CD4-positive, alpha-beta T cell (primary cell): ENCODE results near the gene TNFSF18. TPM values are rescaled to one million over a fixed set of nuclear protein-coding genes. Genes with fewer than 3 reads are reported as not detected.
A peak's percentile ranks its signal among the peaks of the same experiment; 100 is the strongest.
"Not testable (repeated sequence)": the region's sequence is repeated elsewhere in the genome, so short reads cannot be mapped to it uniquely, and the experiment has no call there.

ENCODE experiments used
- ATAC-seq: fragments of 200-7000 bp; cut with Tn5 transposase; one replicate; pipeline ENCODE4 v1.10.0; 2022; ENCODE audit warnings: mild to moderate bottlenecking; ENCODE audit not compliant: poor library complexity
- CTCF ChIA-PET: fragments of 350-600 bp; sonication (Branson Sonifier 250); formaldehyde crosslinking; loops from one replicate; lab custom pipeline; 2021; ENCODE audit warnings: antibody characterized with exemption, inconsistent platforms; lab: Charles Lee
- POLR2A ChIA-PET: fragments of 350-600 bp; sonication (Branson Sonifier 250); formaldehyde crosslinking; loops from one replicate; lab custom pipeline; 2021; ENCODE audit warnings: antibody characterized with exemption, inconsistent platforms; lab: Charles Lee
- DNase-seq, 14 experiments: peaks; one replicate each; pipeline ENCODE4 v3.0.0-alpha.2; 2013 to 2020; ENCODE audit warnings: mixed read lengths in 2 of 14
- H3K27ac ChIP-seq, 2 donors: one replicate each; pipeline versions ENCODE4 v1.5.1 to v1.7.0; 2013; ENCODE audit warnings: low read length in 2 of 2, low read depth in 1 of 2, mild to moderate bottlenecking in 1 of 2
- H3K27me3 ChIP-seq, 2 experiments: 1 replicate in 1 of 2; 2 replicates in 1 of 2; pipeline versions ENCODE4 v1.6.1 to v1.7.0; 2013; ENCODE audit warnings: low read length in 2 of 2, control low read depth in 1 of 2, mild to moderate bottlenecking in 1 of 2, moderate library complexity in 1 of 2; ENCODE audit not compliant: insufficient read depth in 2 of 2, control insufficient read depth in 1 of 2
- H3K36me3 ChIP-seq: one replicate; pipeline ENCODE4 v1.6.1; 2013; ENCODE audit warnings: low read length, control low read depth; ENCODE audit not compliant: insufficient read depth
- H3K4me1 ChIP-seq: one replicate; pipeline ENCODE4 v1.6.1; 2013; ENCODE audit warnings: low read length, control low read depth; ENCODE audit not compliant: insufficient read depth
- H3K4me3 ChIP-seq: one replicate; pipeline ENCODE4 v1.5.1; 2013; ENCODE audit warnings: mild to moderate bottlenecking, low read length, moderate library complexity
- H3K9me3 ChIP-seq, 2 experiments: 1 replicate in 1 of 2; 2 replicates in 1 of 2; pipeline versions ENCODE4 v1.6.1 to v1.7.0; 2013; ENCODE audit warnings: low read length in 2 of 2, mild to moderate bottlenecking in 2 of 2, control low read depth in 1 of 2, moderate library complexity in 1 of 2; ENCODE audit not compliant: control insufficient read depth in 1 of 2, insufficient read depth in 1 of 2
- H3K27ac Mint-ChIP-seq: one replicate; pipeline ENCODE4 v1.8.0; 2020; ENCODE audit warnings: mixed read lengths
- H3K27me3 Mint-ChIP-seq: one replicate; pipeline ENCODE4 v1.8.0; 2021; ENCODE audit warnings: mixed read lengths
- H3K36me3 Mint-ChIP-seq: one replicate; pipeline ENCODE4 v1.8.0; 2021; ENCODE audit warnings: low read depth, mixed read lengths
- H3K4me1 Mint-ChIP-seq: one replicate; pipeline ENCODE4 v1.8.0; 2021; ENCODE audit warnings: low read depth, mixed read lengths
- H3K4me3 Mint-ChIP-seq: one replicate; pipeline ENCODE4 v1.8.0; 2020; ENCODE audit warnings: mild to moderate bottlenecking, mixed read lengths
- H3K9me3 Mint-ChIP-seq: one replicate; pipeline ENCODE4 v1.8.0; 2020; ENCODE audit warnings: mixed read lengths
- CTCF ChIP-seq: fragments of 200-600 bp; IDR thresholded peaks from one replicate; pipeline ENCODE4 v1.8.0; 2022; ENCODE audit warnings: antibody characterized with exemption, mild to moderate bottlenecking
- intact Hi-C, 2 experiments: fragments of 100-400 bp; cut with DNase I in 1 of 2; cut with micrococcal nuclease in 1 of 2; formaldehyde crosslinking; loops; one replicate each; pipeline versions ENCODE4 v1.15.1 to v1.9.0; 2023 to 2025; cut with DNase I, micrococcal nuclease
- total RNA-seq, 174 experiments: library from RNA in 2 of 174; stranded (reverse) in 2 of 174; gene quantifications; one replicate each; pipeline ENCODE4 v1.2.3 and lab custom pipeline; 2021 to 2026

The TNFSF18 gene
- total RNA-seq, 2 experiments from 2014 or later, result not detected

DNA sequence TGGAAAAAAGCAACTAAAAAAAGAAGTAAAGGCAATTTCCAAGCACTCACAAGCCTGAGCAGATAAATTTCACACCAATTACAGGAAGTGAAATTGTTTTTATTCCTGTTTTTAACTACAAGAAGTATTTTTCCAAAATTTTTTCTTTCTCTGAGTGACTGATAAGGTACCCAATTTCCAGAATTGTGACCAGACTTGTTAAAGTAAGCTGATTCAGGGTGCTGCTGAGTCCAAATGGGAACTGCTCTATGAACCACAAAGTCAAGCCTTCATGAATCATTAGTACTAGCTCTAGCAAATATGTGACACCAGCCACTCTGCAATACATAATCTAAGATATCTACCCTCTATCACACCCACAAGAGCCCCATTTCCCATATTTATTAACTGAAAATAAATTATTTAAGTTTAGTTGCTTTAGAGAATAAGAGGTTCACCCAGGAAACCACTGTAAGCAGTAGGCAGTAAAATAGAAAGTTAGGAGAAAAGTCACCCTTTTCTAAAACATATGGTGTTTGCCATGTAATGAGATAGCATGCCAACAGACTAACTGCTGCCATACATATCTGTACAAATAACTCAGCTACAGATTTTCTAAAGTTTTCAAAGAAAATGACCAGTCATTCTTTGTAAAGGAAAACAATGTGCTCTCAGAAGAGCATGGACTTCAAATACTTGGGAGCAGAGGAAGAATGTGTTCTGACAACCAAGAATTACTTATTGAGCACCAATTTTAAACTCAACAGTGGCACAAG, 43.1 kb upstream of the TNFSF18 start:
- Mint-ChIP-seq H3K36me3 (no peaks in the 10 kb centered on the region), H3K9me3 (no peaks in the 10 kb centered on the region), H3K27ac (no peak overlapping the region), H3K27me3 (no peaks in the 10 kb centered on the region), H3K4me3 (no peak overlapping the region), H3K4me1 (no peaks in the 10 kb centered on the region)
- CTCF ChIA-PET, result no interaction called here
- intact Hi-C loops, result no loop called here
- Histone ChIP-seq H3K27me3 (no peaks in the 10 kb centered on the region), H3K4me3 (no peak overlapping the region), H3K4me1 (no peaks in the 10 kb centered on the region), H3K36me3 (no peaks in the 10 kb centered on the region), H3K27ac (no peak overlapping the region), H3K9me3 (no peaks in the 10 kb centered on the region)
- DNase-seq (peak in 1 of 14 experiments; percentile 11), ATAC-seq (no peak)
- no peak for TF ChIP-seq CTCF
- POLR2A ChIA-PET, result no interaction called here

DNA sequence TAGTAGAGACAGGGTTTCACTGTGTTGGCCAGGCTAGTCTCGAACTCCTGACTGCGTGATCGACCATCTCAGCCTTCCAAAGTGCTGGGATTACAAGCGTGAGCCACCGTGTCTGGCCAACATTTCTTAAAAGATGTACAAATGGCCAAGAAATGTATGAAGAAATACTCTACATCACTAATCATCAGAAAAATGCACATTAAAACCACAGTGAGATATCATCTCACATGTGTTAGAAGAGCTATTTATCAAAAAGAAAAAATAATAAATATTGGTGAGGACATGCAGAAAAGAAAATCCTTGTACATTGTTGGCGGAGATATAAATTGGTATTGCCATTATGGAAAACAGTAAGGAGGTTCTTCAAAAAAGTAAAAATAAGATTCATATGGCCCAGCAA, 33.6 kb upstream of the TNFSF18 start:
- Mint-ChIP-seq H3K9me3 (no peaks in the 10 kb centered on the region), H3K4me1 (no peaks in the 10 kb centered on the region), H3K27ac (no peak overlapping the region), H3K4me3 (no peak overlapping the region), H3K27me3 (no peaks in the 10 kb centered on the region), H3K36me3 (no peaks in the 10 kb centered on the region)
- ChIA-PET CTCF (interaction anchor here (0.7 kb wide), 1 partner anchor 1221 kb away, joined by 3 read pairs; no protein-coding TSS in a partner anchor), POLR2A (no interaction called here)
- Histone ChIP-seq H3K4me3 (no peak overlapping the region), H3K27me3 (no peaks in the 10 kb centered on the region), H3K9me3 (no peaks in the 10 kb centered on the region), H3K36me3 (no peaks in the 10 kb centered on the region), H3K27ac (no peak overlapping the region), H3K4me1 (no peaks in the 10 kb centered on the region)
- no peak for TF ChIP-seq CTCF
- intact Hi-C loops, result loop anchor here in 1 of 2 experiments (5.0 kb wide), 1 partner anchor 1687 kb away; no protein-coding TSS in a partner anchor
- ATAC-seq (no peak), DNase-seq (no peak)

- Mint-ChIP-seq H3K4me1 (no peaks in the 10 kb centered on the region), H3K27ac (no peak overlapping the region), H3K4me3 (no peak overlapping the region), H3K9me3 (no peaks in the 10 kb centered on the region), H3K36me3 (no peaks in the 10 kb centered on the region), H3K27me3 (no peaks in the 10 kb centered on the region)
- Histone ChIP-seq H3K27ac (no peak overlapping the region), H3K27me3 (no peaks in the 10 kb centered on the region), H3K4me3 (no peak overlapping the region), H3K36me3 (no peaks in the 10 kb centered on the region), H3K4me1 (no peaks in the 10 kb centered on the region), H3K9me3 (no peaks in the 10 kb centered on the region)
- ChIA-PET POLR2A (no interaction called here), CTCF (no interaction called here)
- DNase-seq (no peak), ATAC-seq (no peak)
- intact Hi-C loops, result loop anchor here in 1 of 2 experiments (5.0 kb wide), 1 partner anchor 1686 kb away; no protein-coding TSS in a partner anchor
- TF ChIP-seq CTCF, result no peak
Observed at GRCh38 chr1:173082913-173083312, 32.2 kb upstream of the TNFSF18 start.

GRCh38 chr1:173074217-173074616, 23.5 kb upstream of the TNFSF18 start:
- H3K27me3 ChIP-seq, H3K27ac ChIP-seq, H3K27me3 Mint-ChIP-seq, intact Hi-C loops, H3K9me3 ChIP-seq, H3K36me3 Mint-ChIP-seq, H3K36me3 ChIP-seq, H3K27ac Mint-ChIP-seq, H3K4me3 Mint-ChIP-seq, ATAC-seq, DNase-seq, POLR2A ChIA-PET, H3K4me1 Mint-ChIP-seq, H3K4me1 ChIP-seq, H3K9me3 Mint-ChIP-seq, H3K4me3 ChIP-seq, CTCF ChIA-PET: not testable (repeated sequence)
